ENCODE data around the gene ZNF143. TPM values are rescaled to one million over a fixed set of nuclear protein-coding genes. Genes with fewer than 3 reads are reported as not detected.

The ZNF143 gene
- total RNA-seq, 1 experiment from 2014 or later, result 29.2 TPM

GRCh38 chr11:9576701-9577381 lies 116.0 kb downstream of the ZNF143 start:
- no peaks in the 10 kb centered on the region for H3K27me3 ChIP-seq (ENCODE audit: insufficient read depth, low read length)
- H3K9me3 ChIP-seq (ENCODE audit: control insufficient read depth, low read depth, low read length), result no peaks in the 10 kb centered on the region
- H3K4me1 ChIP-seq (ENCODE audit: insufficient read depth, low read length), result no peaks in the 10 kb centered on the region
- Mint-ChIP-seq H3K4me1 (peaks cover 22 to 30% of the 10 kb centered on the region in 2 experiments), H3K36me3 (ENCODE audit: insufficient read depth in 1 of 3, low read depth in 3 of 3) (peaks cover 62 to 72% (median 71%) of the 10 kb centered on the region in 3 experiments), H3K27me3 (ENCODE audit: low read depth) (no peaks in the 10 kb centered on the region), H3K27ac (peak overlapping the region in 1 of 3 experiments; percentile 77; a peak in 2 of 7 replicates), H3K9me3 (peaks cover 0 to 8% of the 10 kb centered on the region in 2 experiments; a peak in 1 of 5 replicates), H3K4me3 (peak overlapping the region; percentile 95 to 98)
- H3K4ac ChIP-seq (ENCODE audit: low read depth, low read length), result no peak overlapping the region
- WGBS (ENCODE audit: extremely low coverage, insufficient read length, low lambda C conversion rate), result no CpG with 5 or more reads among the region's 4 CpGs
- H4K20me1 ChIP-seq (ENCODE audit: control insufficient read depth, insufficient read depth, insufficient read length), result no peaks in the 10 kb centered on the region
- no peak overlapping the region for H4K5ac ChIP-seq (ENCODE audit: insufficient read length, low read depth, low read length)
- no peak overlapping the region for H3T11ph ChIP-seq (ENCODE audit: low read length)
- peaks cover 12% of the 10 kb centered on the region for H3K23me2 ChIP-seq (ENCODE audit: insufficient read length, low read depth, low read length, poor library complexity, severe bottlenecking)
- no peak for DNase-seq
- H2AK5ac ChIP-seq (ENCODE audit: insufficient read length, low read length), result no peak overlapping the region
- H3K18ac ChIP-seq (ENCODE audit: insufficient read length, low read depth, low read length), result no peak overlapping the region
- peak overlapping the region; percentile 51 for H3K9ac ChIP-seq (ENCODE audit: extremely low read depth, insufficient read length, low read length)
- H4K91ac ChIP-seq (ENCODE audit: insufficient read length, low read depth, low read length), result no peak overlapping the region
- H2BK15ac ChIP-seq (ENCODE audit: low read depth, low read length), result no peak overlapping the region
- no peak overlapping the region for H3K27ac ChIP-seq (ENCODE audit: insufficient read length, low read depth, low read length)
- peak overlapping the region; percentile 35 for H3K4me2 ChIP-seq (ENCODE audit: insufficient read depth, insufficient read length, low read length)
- H3K56ac ChIP-seq (ENCODE audit: insufficient read length, low read depth, low read length), result no peak overlapping the region
- no peak overlapping the region for H2BK20ac ChIP-seq (ENCODE audit: low read depth, low read length, poor library complexity, severe bottlenecking)
- H2BK12ac ChIP-seq (ENCODE audit: insufficient read length, low read depth, low read length), result no peak overlapping the region
- H3K14ac ChIP-seq (ENCODE audit: insufficient read depth, low read length), result no peak overlapping the region
- peaks cover 26% of the 10 kb centered on the region for H3K79me2 ChIP-seq (ENCODE audit: insufficient read depth, low read length)
- H4K8ac ChIP-seq (replicated peaks; ENCODE audit: insufficient read length, low read depth, low read length), result no peak overlapping the region
- H3K23ac ChIP-seq (ENCODE audit: insufficient read length, low read depth, low read length), result no peak overlapping the region
- no peak overlapping the region for H2BK5ac ChIP-seq (ENCODE audit: insufficient read length, low read length)
- H3K79me1 ChIP-seq (ENCODE audit: insufficient read depth, low read depth, low read length, poor library complexity, severe bottlenecking), result peaks cover 3% of the 10 kb centered on the region
- H2AFZ ChIP-seq (ENCODE audit: low read length), result no peak overlapping the region
- no peak overlapping the region for H2BK120ac ChIP-seq (ENCODE audit: low read depth, low read length, poor library complexity, severe bottlenecking)
- no peak for TF ChIP-seq CTCF (conservative IDR thresholded peaks at IDR 0.05)

All from H9 (cell line).